MCF 10A (cell line): ENCODE data around the gene PHLDB2. TPM values are rescaled to one million over a fixed set of nuclear protein-coding genes. Genes with fewer than 3 reads are reported as not detected.

Source experiments
- BruUV-seq: library from RNA; stranded (reverse); fragments of 400-500 nt; replicated peaks from 2 replicates; lab custom pipeline; 2021; lab: Mats Ljungman, UMichigan
- CTCF ChIA-PET: fragments of 300-600 bp; sonication (Branson Sonifier 250); formaldehyde crosslinking; extraction: SDS; loops from one replicate; lab custom pipeline; 2021; ENCODE audit warnings: antibody characterized with exemption, inconsistent platforms; lab: Yijun Ruan, JAX
- POLR2A ChIA-PET: fragments of 300-600, 350-650 bp; sonication (Branson Sonifier 250); formaldehyde crosslinking; extraction: SDS; loops from one replicate; lab custom pipeline; 2020; ENCODE audit warnings: antibody characterized with exemption, inconsistent platforms; lab: Yijun Ruan, JAX
- DNase-seq: peaks from one replicate; pipeline ENCODE4 v3.0.0-alpha.2; 2018; ENCODE audit not compliant: unreplicated experiment
- H3K27ac Mint-ChIP-seq: one replicate; pipeline ENCODE4 v1.8.0; 2022; ENCODE audit warnings: mild to moderate bottlenecking, low read depth, mixed read lengths; ENCODE audit not compliant: unreplicated experiment
- H3K27me3 Mint-ChIP-seq: one replicate; pipeline ENCODE4 v1.8.0; 2022; ENCODE audit warnings: mixed read lengths; ENCODE audit not compliant: insufficient read depth, unreplicated experiment
- H3K36me3 Mint-ChIP-seq: one replicate; pipeline ENCODE4 v1.8.0; 2022; ENCODE audit warnings: mild to moderate bottlenecking, moderate library complexity, mixed read lengths; ENCODE audit not compliant: insufficient read depth, unreplicated experiment
- H3K4me1 Mint-ChIP-seq: one replicate; pipeline ENCODE4 v1.8.0; 2022; ENCODE audit warnings: mixed read lengths; ENCODE audit not compliant: insufficient read depth, unreplicated experiment
- H3K4me3 Mint-ChIP-seq: one replicate; pipeline ENCODE4 v1.8.0; 2022; ENCODE audit warnings: mild to moderate bottlenecking, moderate library complexity, mixed read lengths; ENCODE audit not compliant: unreplicated experiment
- H3K9me3 Mint-ChIP-seq: one replicate; pipeline ENCODE4 v1.8.0; 2022; ENCODE audit warnings: mixed read lengths; ENCODE audit not compliant: unreplicated experiment
- intact Hi-C: fragments of 100-400 bp; cut with micrococcal nuclease; formaldehyde crosslinking; loops from 2 replicates; pipeline ENCODE4 v1.14.1; 2022
- total RNA-seq: library from RNA; stranded (reverse); gene quantifications from 2 replicates; pipeline ENCODE4 v1.2.3, GENCODE V29; 2022
- TF ChIP-seq, protein P1 (sequence below): fragments of 200-600 bp; IDR thresholded peaks from one replicate; pipeline ENCODE4 v1.8.0; 2022; ENCODE audit warnings: antibody characterized with exemption, mild to moderate bottlenecking; ENCODE audit not compliant: unreplicated experiment

The PHLDB2 gene
- total RNA-seq, 1 experiment from 2014 or later = 109 TPM

DNA sequence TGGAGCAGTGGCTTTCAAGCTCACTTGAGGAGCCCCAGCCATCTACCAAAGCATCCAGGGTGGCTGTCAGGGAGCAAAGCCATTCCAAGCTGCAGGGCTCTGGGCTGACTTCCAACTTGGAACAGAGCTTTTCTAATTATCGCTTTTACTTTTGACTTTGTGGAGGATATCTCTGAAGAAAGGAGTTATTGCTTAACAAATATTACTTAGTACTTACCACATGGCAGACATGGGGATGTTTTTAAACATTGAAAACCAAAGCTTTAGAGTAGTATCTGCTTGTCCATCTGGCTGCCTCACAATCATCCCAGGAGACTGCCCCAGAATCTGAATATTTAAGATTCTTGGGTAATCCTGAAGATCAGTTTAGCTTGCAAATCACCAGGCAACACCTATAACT lies 148.6 kb downstream of the PHLDB2 start:
- no peak overlapping the region for H3K27ac Mint-ChIP-seq
- no TSS peak for BruUV-seq
- DNase-seq = no peak
- peaks cover 3% of the 10 kb centered on the region for H3K4me1 Mint-ChIP-seq
- ChIA-PET POLR2A (no interaction called here), CTCF (interaction anchor here (1.0 to 2.9 kb wide), 6 partner anchors 10 to 292 kb away, joined by 3 to 24 read pairs (median 6); partner anchors contain the start of gene ABHD10)
- H3K36me3 Mint-ChIP-seq = no peaks in the 10 kb centered on the region
- no peak overlapping the region for H3K4me3 Mint-ChIP-seq
- no peaks in the 10 kb centered on the region for H3K9me3 Mint-ChIP-seq
- intact Hi-C loops = no loop called here
- H3K27me3 Mint-ChIP-seq = no peaks in the 10 kb centered on the region
- TF ChIP-seq, protein P1, sequence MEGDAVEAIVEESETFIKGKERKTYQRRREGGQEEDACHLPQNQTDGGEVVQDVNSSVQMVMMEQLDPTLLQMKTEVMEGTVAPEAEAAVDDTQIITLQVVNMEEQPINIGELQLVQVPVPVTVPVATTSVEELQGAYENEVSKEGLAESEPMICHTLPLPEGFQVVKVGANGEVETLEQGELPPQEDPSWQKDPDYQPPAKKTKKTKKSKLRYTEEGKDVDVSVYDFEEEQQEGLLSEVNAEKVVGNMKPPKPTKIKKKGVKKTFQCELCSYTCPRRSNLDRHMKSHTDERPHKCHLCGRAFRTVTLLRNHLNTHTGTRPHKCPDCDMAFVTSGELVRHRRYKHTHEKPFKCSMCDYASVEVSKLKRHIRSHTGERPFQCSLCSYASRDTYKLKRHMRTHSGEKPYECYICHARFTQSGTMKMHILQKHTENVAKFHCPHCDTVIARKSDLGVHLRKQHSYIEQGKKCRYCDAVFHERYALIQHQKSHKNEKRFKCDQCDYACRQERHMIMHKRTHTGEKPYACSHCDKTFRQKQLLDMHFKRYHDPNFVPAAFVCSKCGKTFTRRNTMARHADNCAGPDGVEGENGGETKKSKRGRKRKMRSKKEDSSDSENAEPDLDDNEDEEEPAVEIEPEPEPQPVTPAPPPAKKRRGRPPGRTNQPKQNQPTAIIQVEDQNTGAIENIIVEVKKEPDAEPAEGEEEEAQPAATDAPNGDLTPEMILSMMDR = no peak

DNA sequence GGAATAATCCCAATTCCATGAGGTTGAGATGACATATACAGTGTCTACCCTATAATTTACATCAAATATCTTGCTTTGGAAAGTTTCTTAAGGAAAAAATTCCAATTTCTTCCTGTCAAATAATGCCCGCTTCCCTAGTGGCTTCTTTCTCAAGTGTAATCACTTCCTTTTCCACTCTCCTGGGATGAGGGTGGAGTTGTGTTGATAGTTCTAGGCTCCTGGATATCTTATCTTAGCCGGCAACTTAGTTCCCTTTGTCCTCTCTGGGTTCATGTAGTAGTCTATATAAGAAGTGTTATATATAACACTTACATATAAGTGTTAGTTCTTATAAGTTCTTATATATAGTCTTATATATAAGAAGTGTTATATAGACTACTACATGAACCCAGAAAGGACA lies 150.6 kb downstream of the PHLDB2 start:
- intact Hi-C loops = no loop called here
- CTCF ChIA-PET = interaction anchor here (1.4 to 8.9 kb wide), 3 partner anchors 21 to 431 kb away, joined by 4 to 101 read pairs (median 5); no protein-coding TSS in a partner anchor
- H3K9me3 Mint-ChIP-seq = no peaks in the 10 kb centered on the region

DNA sequence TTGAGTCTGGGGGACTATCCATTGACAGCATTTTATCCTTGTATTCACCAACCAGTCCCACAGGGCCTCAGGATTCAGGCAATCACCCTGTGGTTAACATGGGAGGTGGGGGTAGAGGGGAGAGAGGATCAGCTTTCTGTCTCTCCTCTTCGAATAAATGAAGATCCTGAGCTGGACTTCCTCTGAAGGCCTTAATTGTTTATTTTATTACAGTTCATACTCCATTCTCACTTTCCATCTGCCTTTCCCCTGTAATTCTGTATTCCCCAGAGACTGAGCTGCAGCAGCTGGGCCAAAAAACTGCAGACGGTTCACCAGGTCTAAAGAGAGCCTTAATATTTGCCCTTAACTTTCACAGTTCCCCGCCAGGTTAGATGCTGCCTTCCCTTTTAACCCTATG lies 151.6 kb downstream of the PHLDB2 start:
- CTCF ChIA-PET = interaction anchor here (0.6 to 8.9 kb wide), 4 partner anchors 22 to 432 kb away, joined by 3 to 101 read pairs (median 4); no protein-coding TSS in a partner anchor
- H3K27me3 Mint-ChIP-seq = no peaks in the 10 kb centered on the region

More for the DNA sequence above, 150.6 kb downstream of the PHLDB2 start:
- no peak overlapping the region for H3K4me3 Mint-ChIP-seq
- H3K36me3 Mint-ChIP-seq = no peaks in the 10 kb centered on the region
- no peaks in the 10 kb centered on the region for H3K27me3 Mint-ChIP-seq
- TF ChIP-seq, protein P1 = no peak
- POLR2A ChIA-PET = no interaction called here
- no peak overlapping the region for H3K27ac Mint-ChIP-seq
- no peak for DNase-seq
- BruUV-seq = no TSS peak
- no peaks in the 10 kb centered on the region for H3K4me1 Mint-ChIP-seq

GRCh38 chr3:112011376-112011940 lies 152.4 kb downstream of the PHLDB2 start:
- ChIA-PET POLR2A (no interaction called here), CTCF (interaction anchor here (0.5 to 8.9 kb wide), 6 partner anchors 10 to 1196 kb away, joined by 3 to 101 read pairs (median 18); no protein-coding TSS in a partner anchor)
- no TSS peak for BruUV-seq
- TF ChIP-seq, protein P1 = no peak
- no peaks in the 10 kb centered on the region for H3K27me3 Mint-ChIP-seq
- DNase-seq = no peak
- no peaks in the 10 kb centered on the region for H3K9me3 Mint-ChIP-seq
- H3K4me1 Mint-ChIP-seq = no peaks in the 10 kb centered on the region
- H3K27ac Mint-ChIP-seq = no peak overlapping the region
- no peaks in the 10 kb centered on the region for H3K36me3 Mint-ChIP-seq
- intact Hi-C loops = no loop called here
- H3K4me3 Mint-ChIP-seq = no peak overlapping the region

More for the DNA sequence above, 151.6 kb downstream of the PHLDB2 start:
- DNase-seq = no peak
- no peak overlapping the region for H3K4me3 Mint-ChIP-seq
- intact Hi-C loops = no loop called here
- POLR2A ChIA-PET = no interaction called here
- H3K36me3 Mint-ChIP-seq = no peaks in the 10 kb centered on the region
- H3K9me3 Mint-ChIP-seq = no peaks in the 10 kb centered on the region
- TF ChIP-seq, protein P1 = no peak
- no TSS peak for BruUV-seq
- no peak overlapping the region for H3K27ac Mint-ChIP-seq
- no peaks in the 10 kb centered on the region for H3K4me1 Mint-ChIP-seq
